Effector CD8-positive, alpha-beta T cell (primary cell): ENCODE results near the gene KDSR.

Experiments
- DNase-seq: peaks from one replicate; lab custom pipeline; 2025; lab: John Stamatoyannopoulos, UW

Gene KDSR

DNA sequence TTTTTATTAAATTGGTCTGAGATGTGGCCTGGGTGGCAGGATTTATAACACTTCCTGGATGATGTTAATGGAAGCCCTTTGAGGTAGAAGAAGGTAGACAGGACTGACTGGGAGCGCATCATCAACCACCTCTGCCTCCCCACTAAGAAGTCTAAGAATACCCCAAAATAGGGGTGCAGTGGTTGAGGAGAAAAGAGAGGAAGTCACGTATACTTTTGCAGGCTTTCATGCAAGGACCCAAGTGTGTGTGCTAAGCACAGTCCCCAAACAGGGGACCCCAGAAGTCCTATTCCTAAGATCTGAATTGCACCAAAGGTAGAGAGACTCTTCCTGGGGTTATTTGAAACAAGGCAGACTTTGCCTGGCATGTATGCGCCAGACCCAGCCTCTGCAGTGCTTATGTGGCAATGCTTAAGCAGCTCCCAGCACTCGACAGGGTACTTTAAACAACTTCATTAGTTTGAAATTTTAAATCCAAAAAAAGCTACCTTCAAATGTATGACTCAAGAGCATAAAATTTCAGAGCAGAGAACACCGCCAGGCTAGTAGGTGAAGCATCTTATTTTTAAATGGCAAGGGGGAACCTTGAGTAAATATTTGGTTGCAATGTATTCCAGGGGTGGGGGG is 82.7 kb downstream of the KDSR start:
- DNase-seq, result no peak

- DNase-seq, result no peak
Observed at GRCh38 chr18:63283305-63284094, 83.5 kb downstream of the KDSR start.

DNA sequence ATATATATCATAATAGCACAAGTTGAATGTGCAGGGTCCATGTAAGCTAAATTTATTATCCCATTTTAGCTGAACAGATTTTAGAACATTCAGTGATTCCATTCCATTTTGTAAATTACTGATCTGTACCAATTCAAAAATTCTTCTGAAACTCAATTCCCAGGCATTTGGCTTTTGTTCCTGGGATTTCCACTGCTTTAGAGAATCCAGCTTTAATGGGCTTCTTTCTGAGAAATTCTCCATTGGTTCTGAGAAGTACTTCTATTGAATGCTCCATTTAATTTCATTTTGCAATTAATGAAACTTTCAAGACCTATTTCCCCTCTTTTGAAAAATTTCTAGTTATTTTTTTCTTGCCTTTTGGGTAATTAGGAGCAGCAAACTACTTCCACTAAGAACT is 84.2 kb downstream of the KDSR start:
- no peak for DNase-seq
